HG02571 (cell line): Measurements from ENCODE around the gene C8G.

ENCODE experiments used
- ATAC-seq: cut with Tn5 transposase; IDR thresholded peaks from one replicate; pipeline ENCODE4 v1.9.1; 2021; ENCODE audit warnings: mild to moderate bottlenecking, moderate library complexity; ENCODE audit not compliant: unreplicated experiment

Gene C8G

GRCh38 chr9:136964833-136965422 lies 19.9 kb downstream of the C8G start:
- no peak for ATAC-seq

- no peak for ATAC-seq
Observed at GRCh38 chr9:136965771-136966484, 20.9 kb downstream of the C8G start.

DNA sequence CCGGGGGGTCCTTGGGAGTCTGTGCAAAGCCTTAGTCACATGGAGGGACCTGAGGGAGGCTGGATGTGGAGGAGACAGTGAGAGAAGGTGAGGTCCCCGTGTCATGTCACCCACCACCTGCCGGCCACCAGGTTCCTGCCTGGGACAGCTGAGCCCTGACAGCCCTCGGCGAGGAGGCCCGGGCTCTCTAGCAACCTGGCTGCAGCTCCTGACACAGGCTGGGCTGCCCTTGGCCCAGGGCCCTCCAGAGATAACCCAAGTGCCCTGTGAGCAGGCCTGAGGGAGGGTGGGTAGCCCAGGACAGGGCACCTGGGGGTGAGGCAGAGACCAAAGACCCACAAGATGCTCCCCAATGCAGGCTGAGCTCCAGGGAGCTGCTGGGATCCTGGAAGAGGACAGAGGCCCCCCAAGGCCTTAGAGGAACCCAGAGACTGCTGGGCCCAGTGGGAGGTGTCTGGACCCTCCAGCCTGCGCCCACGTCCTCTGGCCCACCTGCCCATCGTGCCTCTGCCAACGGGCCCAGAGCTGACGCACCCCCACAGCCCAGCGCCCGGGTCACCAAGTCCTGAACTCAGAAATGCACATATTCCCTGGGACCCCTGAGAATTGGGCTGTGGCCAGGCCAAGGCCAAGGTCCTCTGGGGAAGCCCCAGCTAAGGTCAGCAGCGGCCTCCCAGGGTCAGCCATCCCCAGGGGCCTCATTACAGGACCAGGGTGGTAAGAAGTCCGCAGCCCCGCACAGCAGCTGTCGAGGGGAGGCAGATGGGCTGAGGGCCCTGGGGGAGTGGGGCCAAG lies 23.5 kb downstream of the C8G start:
- no peak for ATAC-seq

DNA sequence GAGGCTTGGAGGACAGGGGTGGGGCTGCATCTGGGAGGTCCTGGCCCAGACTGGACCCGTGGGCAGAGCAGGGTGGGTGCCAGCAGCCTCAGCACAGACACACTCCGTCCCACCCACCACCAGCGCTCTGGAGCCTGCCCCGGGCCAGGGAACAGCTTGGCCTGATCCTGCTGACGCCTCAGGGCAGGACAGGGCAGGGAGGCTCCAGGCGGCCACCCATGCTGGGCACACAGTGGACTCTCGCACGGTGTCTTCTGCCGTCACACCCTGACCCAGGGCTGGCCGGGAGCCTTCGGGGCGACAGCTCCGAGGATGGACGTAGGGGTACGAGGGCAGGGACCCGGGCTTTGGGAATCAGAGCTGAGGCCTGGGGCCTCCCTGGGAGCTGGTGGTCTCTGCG lies 24.1 kb downstream of the C8G start:
- no peak for ATAC-seq

GRCh38 chr9:136969774-136970173 lies 24.7 kb downstream of the C8G start:
- no peak for ATAC-seq

GRCh38 chr9:136970361-136970760 lies 25.3 kb downstream of the C8G start:
- ATAC-seq = no peak

DNA sequence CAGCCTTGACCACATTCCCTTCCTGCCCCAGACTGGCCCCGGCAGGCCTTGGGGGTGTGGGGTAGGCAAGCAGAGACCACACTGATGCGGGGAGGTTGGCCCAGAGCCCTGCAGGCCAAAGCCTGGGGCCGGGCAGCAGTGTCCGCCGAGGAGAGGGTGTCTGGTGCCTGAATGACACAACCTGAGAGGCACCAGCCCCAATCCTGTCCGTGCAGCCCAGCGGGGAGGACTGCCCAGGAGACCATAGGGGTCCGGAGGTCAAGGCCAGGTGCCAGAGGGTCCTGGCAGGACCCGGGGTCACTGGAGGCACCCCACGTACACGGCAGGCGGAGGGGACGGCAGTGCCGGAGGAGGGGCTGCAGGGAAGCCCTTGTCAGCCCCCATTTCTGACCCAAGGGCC lies 26.7 kb downstream of the C8G start:
- ATAC-seq = no peak

DNA sequence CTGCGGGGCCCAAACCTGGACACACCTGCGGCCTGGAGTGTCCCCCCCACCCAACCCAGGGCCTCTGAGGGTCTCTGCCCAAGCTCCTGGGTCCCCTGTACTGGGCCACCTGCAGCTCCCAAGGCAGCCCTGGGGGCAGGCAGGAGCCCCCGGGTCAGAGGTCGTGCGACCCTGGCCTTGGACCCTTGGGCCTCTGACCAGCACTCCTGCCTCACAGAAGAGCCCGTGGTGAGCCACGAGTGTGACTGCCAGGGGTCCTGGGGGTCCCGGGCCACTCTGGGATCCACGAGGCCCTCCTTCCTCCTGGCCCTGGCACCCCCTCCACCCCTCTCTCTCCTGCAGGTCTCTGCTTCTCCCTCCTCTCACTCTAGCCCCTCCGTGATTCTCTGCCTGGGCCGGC lies 27.3 kb downstream of the C8G start:
- no peak for ATAC-seq

- no peak for ATAC-seq
Observed at GRCh38 chr9:136972743-136973142, 27.7 kb downstream of the C8G start.

DNA sequence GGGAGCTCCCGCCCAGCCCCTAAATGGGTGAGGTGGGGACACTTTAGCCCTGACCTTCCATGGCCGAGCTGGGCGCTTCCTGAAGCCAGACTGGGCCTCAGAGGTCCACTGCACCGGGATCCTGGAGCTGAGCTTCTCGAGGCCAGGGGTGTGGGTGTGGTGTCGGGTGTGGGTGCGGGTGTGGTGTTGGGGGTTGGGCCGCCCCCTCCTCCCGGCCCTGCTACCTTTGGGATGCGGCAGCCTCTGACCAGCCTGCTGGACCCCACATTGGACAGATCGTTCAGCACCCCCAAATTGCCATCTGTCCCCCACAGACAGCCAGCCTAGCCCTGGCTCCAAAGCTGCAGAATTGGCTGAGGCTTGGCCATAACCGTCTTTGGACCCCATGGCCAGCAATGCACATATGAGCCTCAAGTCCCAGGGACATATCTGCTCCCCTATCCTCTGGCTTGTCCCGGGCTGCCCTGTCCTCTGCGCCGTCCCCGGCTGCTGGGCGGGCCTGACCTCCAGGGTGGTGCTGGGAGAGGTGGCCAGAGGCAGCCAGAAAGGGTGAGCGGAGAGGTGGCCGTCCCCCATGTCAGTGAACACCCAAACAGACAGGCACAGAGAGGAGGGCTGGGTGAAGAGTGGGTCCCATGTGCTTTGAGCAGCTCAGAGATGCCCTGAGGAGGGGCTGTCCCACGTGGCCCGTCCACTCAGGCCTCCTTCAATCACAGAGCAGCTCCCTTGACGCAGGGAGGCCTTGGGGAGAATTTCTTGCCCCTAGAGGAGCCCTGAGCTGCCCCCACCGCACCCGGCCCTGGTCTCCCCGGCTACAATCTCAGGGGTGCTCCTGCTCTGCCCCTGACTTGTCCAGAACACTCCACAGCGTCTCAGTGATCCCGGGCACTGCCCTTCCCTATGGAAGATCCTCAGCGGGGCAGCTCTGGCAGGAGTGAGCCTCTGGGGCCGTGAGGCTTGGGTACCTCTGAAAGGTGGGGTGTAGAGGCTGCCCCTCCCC lies 28.9 kb downstream of the C8G start:
- ATAC-seq = no peak

- ATAC-seq = no peak
Observed at GRCh38 chr9:136974817-136975535, 29.9 kb downstream of the C8G start.

- no peak for ATAC-seq
Observed at GRCh38 chr9:136975644-136976043, 30.6 kb downstream of the C8G start.

DNA sequence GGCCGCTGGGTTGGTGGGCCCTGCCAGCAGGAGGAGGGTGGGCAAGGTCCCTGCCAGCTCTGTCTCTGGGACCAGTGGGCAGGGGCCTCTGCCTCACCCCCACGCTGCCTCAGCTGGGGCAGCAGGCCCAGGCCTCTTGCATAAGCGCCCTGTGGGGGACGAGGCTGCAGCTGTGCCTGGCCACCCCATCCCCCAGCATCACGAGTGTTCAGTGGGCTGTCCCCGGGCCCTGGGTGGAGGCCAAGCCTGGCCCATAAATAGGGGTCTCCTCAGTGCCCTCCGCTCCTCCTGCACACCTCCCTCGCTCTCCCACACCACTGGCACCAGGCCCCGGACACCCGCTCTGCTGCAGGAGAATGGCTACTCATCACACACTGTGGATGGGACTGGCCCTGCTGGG lies 32.2 kb downstream of the C8G start, which contains the start of gene PTGDS:
Gene PTGDS (plus strand): TSS at position 282 of the 400 bp plus-strand sequence. CDS start 75 bp downstream, at position 357.
- ATAC-seq = no peak

- ATAC-seq = no peak
Observed at GRCh38 chr9:136977649-136978072, 32.6 kb downstream of the C8G start.

GRCh38 chr9:136978073-136978864 lies 33.2 kb downstream of the C8G start:
- ATAC-seq = no peak

DNA sequence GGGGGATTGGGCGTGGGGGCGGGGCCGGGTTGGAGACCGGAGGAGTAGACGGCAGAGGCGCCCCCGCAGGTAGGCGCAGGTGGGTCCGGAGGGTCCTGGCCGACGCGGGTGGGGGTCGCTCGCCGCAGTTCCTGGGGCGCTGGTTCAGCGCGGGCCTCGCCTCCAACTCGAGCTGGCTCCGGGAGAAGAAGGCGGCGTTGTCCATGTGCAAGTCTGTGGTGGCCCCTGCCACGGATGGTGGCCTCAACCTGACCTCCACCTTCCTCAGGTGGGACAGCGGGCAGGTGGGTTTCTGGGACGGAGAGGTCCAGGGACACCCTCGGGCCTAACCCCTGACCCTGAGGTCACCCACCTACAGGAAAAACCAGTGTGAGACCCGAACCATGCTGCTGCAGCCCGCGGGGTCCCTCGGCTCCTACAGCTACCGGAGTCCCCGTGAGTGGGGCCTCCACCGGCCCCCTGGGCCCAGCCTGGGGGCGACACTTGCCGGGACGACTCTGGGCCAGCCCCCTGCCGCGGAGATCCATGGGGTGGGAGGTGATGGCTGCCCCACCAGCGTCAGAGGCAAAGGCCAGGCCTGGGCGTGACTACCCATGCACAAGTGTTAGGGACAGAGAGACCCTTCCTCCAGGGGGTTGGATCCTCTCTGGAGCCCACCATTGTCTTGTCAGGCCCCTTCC lies 34.0 kb downstream of the C8G start:
- no peak for ATAC-seq

DNA sequence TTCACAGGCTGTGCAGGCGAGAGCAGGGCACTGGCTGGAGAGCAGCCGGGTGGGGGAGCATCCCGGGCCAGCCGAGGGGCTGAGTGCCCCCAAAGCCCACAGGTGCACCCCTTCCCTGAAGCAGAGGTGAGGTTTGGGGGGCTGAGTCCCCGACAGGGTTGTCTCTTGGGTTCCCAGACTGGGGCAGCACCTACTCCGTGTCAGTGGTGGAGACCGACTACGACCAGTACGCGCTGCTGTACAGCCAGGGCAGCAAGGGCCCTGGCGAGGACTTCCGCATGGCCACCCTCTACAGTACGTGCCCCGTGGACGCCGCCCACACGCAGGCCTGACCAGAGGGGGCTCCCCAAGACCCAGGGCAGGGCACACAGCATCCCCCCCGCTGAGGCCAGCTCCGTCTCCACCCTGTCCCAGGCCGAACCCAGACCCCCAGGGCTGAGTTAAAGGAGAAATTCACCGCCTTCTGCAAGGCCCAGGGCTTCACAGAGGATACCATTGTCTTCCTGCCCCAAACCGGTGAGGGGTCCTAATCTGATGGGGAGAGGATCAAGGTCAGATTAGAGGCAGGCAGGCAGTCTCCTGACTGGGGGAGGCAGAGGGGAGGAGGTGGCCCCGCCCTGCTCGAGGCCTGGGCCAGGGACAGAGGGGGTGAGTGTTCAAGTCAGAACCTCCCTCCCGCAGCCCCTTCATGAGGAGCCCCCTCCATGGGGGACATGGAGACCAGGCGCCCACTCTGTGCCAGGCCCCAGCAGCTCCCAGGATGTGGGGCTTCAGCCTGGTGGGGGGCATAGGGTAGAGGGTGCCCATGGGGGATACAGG lies 34.9 kb downstream of the C8G start:
- ATAC-seq = no peak
